Retinal pigment epithelial cell (primary cell): ENCODE data around the gene C2CD2L.

Experiments used
- DNase-seq: peaks from one replicate; pipeline ENCODE4 v3.0.0-alpha.2; 2010; ENCODE audit warnings: low read depth
- H3K4me3 ChIP-seq: 2 replicates; pipeline ENCODE4 v1.5.1; 2011; ENCODE audit warnings: mild to moderate bottlenecking, low read length, control low read depth, moderate library complexity
- CTCF ChIP-seq: conservative IDR thresholded peaks from 2 replicates; pipeline ENCODE4 v1.5.1; 2011; ENCODE audit warnings: low read depth, low read length, control low read depth, inconsistent platforms

The C2CD2L gene

GRCh38 chr11:119154178-119154577 lies 47.0 kb downstream of the C2CD2L start:
- no peak for DNase-seq
- no peak overlapping the region for H3K4me3 ChIP-seq

GRCh38 chr11:119155733-119156492 lies 48.8 kb downstream of the C2CD2L start:
- H3K4me3 ChIP-seq: no peak overlapping the region
- no peak for DNase-seq
- peak; percentile 32 for TF ChIP-seq CTCF

More at GRCh38 chr11:119154178-119154577, 47.0 kb downstream of the C2CD2L start:
- no peak for TF ChIP-seq CTCF

GRCh38 chr11:119156496-119156895 lies 49.4 kb downstream of the C2CD2L start:
- no peak for TF ChIP-seq CTCF
- no peak overlapping the region for H3K4me3 ChIP-seq
- no peak for DNase-seq

GRCh38 chr11:119157063-119157462 lies 49.9 kb downstream of the C2CD2L start:
- no peak overlapping the region for H3K4me3 ChIP-seq
- no peak for TF ChIP-seq CTCF
- no peak for DNase-seq

- TF ChIP-seq CTCF: no peak
- no peak overlapping the region for H3K4me3 ChIP-seq
- DNase-seq: no peak
These were observed 51.3 kb downstream of the C2CD2L start for GRCh38 chr11:119158467-119158866.

GRCh38 chr11:119160151-119160550 lies 53.0 kb downstream of the C2CD2L start:
- DNase-seq: no peak
- no peak overlapping the region for H3K4me3 ChIP-seq
- TF ChIP-seq CTCF: no peak

GRCh38 chr11:119161871-119162270 lies 54.7 kb downstream of the C2CD2L start:
- no peak for DNase-seq
- no peak for TF ChIP-seq CTCF
- H3K4me3 ChIP-seq: no peak overlapping the region
